ENCODE measurements around the gene TRMO. TPM values are rescaled to one million over a fixed set of nuclear protein-coding genes. Genes with fewer than 3 reads are reported as not detected.

The TRMO gene
- total and polyA plus RNA-seq, 2 of the 13 experiments (the other 11 are each of a cell fraction or from before 2014, with no cell fraction given), result 8.7 to 18.6 TPM

DNA sequence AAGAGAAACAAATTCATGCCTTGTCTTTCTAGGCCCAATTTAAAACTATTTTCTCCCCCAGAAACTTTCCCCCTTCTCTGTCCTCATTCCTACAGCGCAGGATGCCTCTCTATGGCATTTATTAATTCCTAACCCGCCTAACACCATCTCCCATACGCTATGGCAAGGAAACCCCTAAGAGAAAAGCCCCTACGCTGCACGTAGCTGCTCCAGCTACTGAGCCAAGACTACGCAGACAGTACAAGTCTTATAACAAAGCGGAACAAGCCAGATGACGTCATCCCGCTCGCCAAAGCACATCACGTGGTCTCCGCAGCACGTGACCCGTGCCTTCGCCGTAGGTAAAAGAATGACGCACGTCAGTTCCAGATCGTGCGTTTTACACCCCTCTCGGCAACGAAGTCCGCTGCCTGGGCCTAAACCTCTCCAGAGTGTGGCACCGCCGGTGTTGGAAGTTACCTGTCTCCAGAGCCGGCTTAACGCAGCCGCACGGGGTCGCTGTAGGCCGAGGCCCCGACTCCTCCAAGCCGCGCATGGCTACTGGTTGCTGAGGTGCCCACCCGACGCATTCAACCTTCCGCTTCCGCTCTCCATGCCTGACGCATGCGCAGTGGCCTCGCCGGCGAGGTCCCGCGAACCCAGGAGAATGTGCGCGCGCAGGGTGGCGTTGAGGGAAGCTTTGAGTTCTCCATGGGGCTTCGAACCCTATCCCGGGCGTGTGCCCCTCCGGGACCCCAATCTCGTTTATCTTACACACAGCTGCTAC lies at the start of gene TRMO (continued):
- TF ChIP-seq ISX (CRISPR knock-in tag; conservative IDR thresholded peaks at IDR 0.05), result peak; percentile 92
- TF ChIP-seq SP4 (CRISPR knock-in tag; IDR thresholded peaks at IDR 0.05), result peak; percentile 86; the same call in 1 of the 2 replicates
- peak; percentile 94; the same call in 1 of the 2 replicates for TF ChIP-seq NFKB2 (CRISPR knock-in tag; IDR thresholded peaks at IDR 0.05; ENCODE audit: borderline replicate concordance)
- TF ChIP-seq, protein P1, sequence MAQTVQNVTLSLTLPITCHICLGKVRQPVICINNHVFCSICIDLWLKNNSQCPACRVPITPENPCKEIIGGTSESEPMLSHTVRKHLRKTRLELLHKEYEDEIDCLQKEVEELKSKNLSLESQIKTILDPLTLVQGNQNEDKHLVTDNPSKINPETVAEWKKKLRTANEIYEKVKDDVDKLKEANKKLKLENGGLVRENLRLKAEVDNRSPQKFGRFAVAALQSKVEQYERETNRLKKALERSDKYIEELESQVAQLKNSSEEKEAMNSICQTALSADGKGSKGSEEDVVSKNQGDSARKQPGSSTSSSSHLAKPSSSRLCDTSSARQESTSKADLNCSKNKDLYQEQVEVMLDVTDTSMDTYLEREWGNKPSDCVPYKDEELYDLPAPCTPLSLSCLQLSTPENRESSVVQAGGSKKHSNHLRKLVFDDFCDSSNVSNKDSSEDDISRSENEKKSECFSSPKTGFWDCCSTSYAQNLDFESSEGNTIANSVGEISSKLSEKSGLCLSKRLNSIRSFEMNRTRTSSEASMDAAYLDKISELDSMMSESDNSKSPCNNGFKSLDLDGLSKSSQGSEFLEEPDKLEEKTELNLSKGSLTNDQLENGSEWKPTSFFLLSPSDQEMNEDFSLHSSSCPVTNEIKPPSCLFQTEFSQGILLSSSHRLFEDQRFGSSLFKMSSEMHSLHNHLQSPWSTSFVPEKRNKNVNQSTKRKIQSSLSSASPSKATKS (CRISPR knock-in tag; IDR thresholded peaks at IDR 0.05), result no peak
- no peak; the same call in none of the 2 replicates for TF ChIP-seq ZNF33B (CRISPR knock-in tag; IDR thresholded peaks at IDR 0.05)
- peak; percentile 59 for TF ChIP-seq NFYC (CRISPR knock-in tag; IDR thresholded peaks at IDR 0.05)
- TF ChIP-seq TBL1XR1 (IDR thresholded peaks at IDR 0.05; ENCODE audit: borderline replicate concordance, low read length, partially characterized antibody), result peak; percentile 80
- peak; percentile 76; the same call in 1 of the 2 replicates for TF ChIP-seq ZNF331 (CRISPR knock-in tag; IDR thresholded peaks at IDR 0.05)
- TF ChIP-seq KLF15 (CRISPR knock-in tag; IDR thresholded peaks at IDR 0.05; ENCODE audit: borderline replicate concordance), result no peak; the same call in 1 of the 2 replicates
- TF ChIP-seq HNRNPUL1 (IDR thresholded peaks at IDR 0.05; ENCODE audit: low read depth, low read length), result no peak
- TF ChIP-seq KLF16 (CRISPR knock-in tag; IDR thresholded peaks at IDR 0.05), result peak in 1 of 2 experiments; percentile 88; a peak in 2 of 4 replicates
- peak; percentile 75; the same call in 1 of the 2 replicates for TF ChIP-seq ZNF747 (CRISPR knock-in tag; IDR thresholded peaks at IDR 0.05; ENCODE audit: borderline replicate concordance)
- TF ChIP-seq ZNF282 (IDR thresholded peaks at IDR 0.05; ENCODE audit: partially characterized antibody), result no peak
- TF ChIP-seq ZNF766 (CRISPR knock-in tag; IDR thresholded peaks at IDR 0.05; ENCODE audit: borderline replicate concordance), result peak; percentile 94
- 0 out of 2 replicates have a peak, but pooled peaks have one; percentile 36 for TF ChIP-seq ZNF512 (CRISPR knock-in tag; IDR thresholded peaks at IDR 0.05)
- peak; percentile 91 for TF ChIP-seq ASH2L (IDR thresholded peaks at IDR 0.05; ENCODE audit: insufficient read length, low read depth, low read length)
- peak; percentile 41 for TF ChIP-seq JARID2 (CRISPR knock-in tag; IDR thresholded peaks at IDR 0.05; ENCODE audit: insufficient replicate concordance)
